ENCODE measurements around the gene SSBP3. TPM values are rescaled to one million over a fixed set of nuclear protein-coding genes. Genes with fewer than 3 reads are reported as not detected.

The SSBP3 gene
- total and polyA plus RNA-seq, 2 of the 13 experiments (the other 11 are each of a cell fraction or from before 2014, with no cell fraction given) = 8.5 to 17.6 TPM

DNA sequence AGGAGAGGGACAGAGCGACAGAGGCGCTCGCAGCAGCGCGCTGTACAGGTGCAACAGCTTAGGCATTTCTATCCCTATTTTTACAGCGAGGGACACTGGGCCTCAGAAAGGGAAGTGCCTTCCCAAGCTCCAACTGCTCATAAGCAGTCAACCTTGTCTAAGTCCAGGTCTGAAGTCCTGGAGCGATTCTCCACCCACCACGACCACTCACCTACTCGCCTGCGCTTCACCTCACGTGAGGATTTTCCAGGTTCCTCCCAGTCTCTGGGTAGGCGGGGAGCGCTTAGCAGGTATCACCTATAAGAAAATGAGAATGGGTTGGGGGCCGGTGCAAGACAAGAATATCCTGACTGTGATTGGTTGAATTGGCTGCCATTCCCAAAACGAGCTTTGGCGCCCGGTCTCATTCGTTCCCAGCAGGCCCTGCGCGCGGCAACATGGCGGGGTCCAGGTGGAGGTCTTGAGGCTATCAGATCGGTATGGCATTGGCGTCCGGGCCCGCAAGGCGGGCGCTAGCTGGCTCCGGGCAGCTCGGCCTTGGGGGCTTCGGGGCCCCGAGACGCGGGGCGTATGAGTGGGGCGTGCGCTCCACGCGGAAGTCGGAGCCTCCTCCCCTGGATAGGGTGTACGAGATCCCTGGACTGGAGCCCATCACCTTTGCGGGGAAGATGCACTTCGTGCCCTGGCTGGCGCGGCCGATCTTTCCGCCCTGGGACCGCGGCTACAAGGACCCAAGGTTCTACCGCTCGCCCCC, 206.3 kb downstream of the SSBP3 start, which contains the start of the genes CYB5RL and MRPL37 (continued):
- TF ChIP-seq SMAD9 (CRISPR knock-in tag; IDR thresholded peaks at IDR 0.05) (no peak), MAFG (CRISPR knock-in tag; IDR thresholded peaks at IDR 0.05) (no peak), ZNF234 (CRISPR knock-in tag; conservative IDR thresholded peaks at IDR 0.05) (no peak), RXRA (CRISPR knock-in tag; IDR thresholded peaks at IDR 0.05) (0 out of 2 replicates have a peak, but pooled peaks have one; percentile 13), ZBTB25 (CRISPR knock-in tag; IDR thresholded peaks at IDR 0.05) (peak; percentile 44), THAP11 (CRISPR knock-in tag; IDR thresholded peaks at IDR 0.05) (peak; percentile 77), PATZ1 (CRISPR knock-in tag; IDR thresholded peaks at IDR 0.05) (peak; percentile 5; the same call in 1 of the 2 replicates), ZNF672 (CRISPR knock-in tag; IDR thresholded peaks at IDR 0.05) (no peak), ZNF207 (IDR thresholded peaks at IDR 0.05; ENCODE audit: borderline replicate concordance) (no peak), CBX2 (IDR thresholded peaks at IDR 0.05; ENCODE audit: low read depth, low read length) (no peak), CBX2 (CRISPR knock-in tag; IDR thresholded peaks at IDR 0.05; ENCODE audit: low read depth) (no peak), ZNF484 (CRISPR knock-in tag; IDR thresholded peaks at IDR 0.05; ENCODE audit: borderline replicate concordance, low read depth) (no peak), CHD4 (IDR thresholded peaks at IDR 0.05; ENCODE audit: borderline replicate concordance, low read length) (no peak), ZSCAN30 (CRISPR knock-in tag; IDR thresholded peaks at IDR 0.05) (no peak), TSC22D2 (CRISPR knock-in tag; IDR thresholded peaks at IDR 0.05; ENCODE audit: borderline replicate concordance) (no peak), ZNF605 (CRISPR knock-in tag; IDR thresholded peaks at IDR 0.05) (no peak), JUND (CRISPR knock-in tag; IDR thresholded peaks at IDR 0.05) (no peak), SMARCE1 (IDR thresholded peaks at IDR 0.05; ENCODE audit: borderline replicate concordance) (no peak), ZNF609 (CRISPR knock-in tag; IDR thresholded peaks at IDR 0.05; ENCODE audit: borderline replicate concordance) (peak; percentile 42; the same call in 1 of the 2 replicates)
- TF ChIP-seq, protein P1, sequence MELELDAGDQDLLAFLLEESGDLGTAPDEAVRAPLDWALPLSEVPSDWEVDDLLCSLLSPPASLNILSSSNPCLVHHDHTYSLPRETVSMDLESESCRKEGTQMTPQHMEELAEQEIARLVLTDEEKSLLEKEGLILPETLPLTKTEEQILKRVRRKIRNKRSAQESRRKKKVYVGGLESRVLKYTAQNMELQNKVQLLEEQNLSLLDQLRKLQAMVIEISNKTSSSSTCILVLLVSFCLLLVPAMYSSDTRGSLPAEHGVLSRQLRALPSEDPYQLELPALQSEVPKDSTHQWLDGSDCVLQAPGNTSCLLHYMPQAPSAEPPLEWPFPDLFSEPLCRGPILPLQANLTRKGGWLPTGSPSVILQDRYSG (CRISPR knock-in tag; IDR thresholded peaks at IDR 0.05) = 0 out of 2 replicates have a peak, but pooled peaks have one; percentile 59
- TF ChIP-seq, protein P2, sequence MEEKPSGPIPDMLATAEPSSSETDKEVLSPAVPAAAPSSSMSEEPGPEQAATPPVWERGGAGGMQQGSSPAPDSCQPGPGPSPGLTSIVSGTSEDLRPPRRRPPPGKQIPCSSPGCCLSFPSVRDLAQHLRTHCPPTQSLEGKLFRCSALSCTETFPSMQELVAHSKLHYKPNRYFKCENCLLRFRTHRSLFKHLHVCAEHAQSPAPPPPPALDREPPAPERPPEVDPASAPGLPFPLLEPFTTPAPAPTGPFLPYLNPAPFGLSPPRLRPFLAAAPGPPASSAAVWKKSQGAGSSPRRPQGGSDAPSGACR (CRISPR knock-in tag; IDR thresholded peaks at IDR 0.05) = no peak
